Calu3 (cell line): ENCODE data around the gene PRKCA. TPM values are rescaled to one million over a fixed set of nuclear protein-coding genes. Genes with fewer than 3 reads are reported as not detected.
"Not testable (repeated sequence)": the region's sequence is repeated elsewhere in the genome, so short reads cannot be mapped to it uniquely, and the experiment has no call there.

Experiments used
- BruUV-seq: library from RNA; stranded (reverse); fragments of 400-500 nt; replicated peaks from 2 replicates; lab custom pipeline; 2021; lab: Mats Ljungman, UMichigan
- CTCF ChIA-PET: fragments of 300-600 bp; sonication (Branson Sonifier 250); formaldehyde crosslinking; loops from one replicate; lab custom pipeline; 2022; ENCODE audit warnings: antibody characterized with exemption; lab: Charles Lee
- DNase-seq: peaks from one replicate; pipeline ENCODE4 v3.0.0; 2022
- H3K27ac Mint-ChIP-seq: one replicate; pipeline ENCODE4 v1.8.0; 2022; ENCODE audit warnings: mixed read lengths; ENCODE audit not compliant: unreplicated experiment
- H3K27me3 Mint-ChIP-seq: one replicate; pipeline ENCODE4 v1.8.0; 2022; ENCODE audit warnings: mixed read lengths; ENCODE audit not compliant: unreplicated experiment
- H3K36me3 Mint-ChIP-seq: one replicate; pipeline ENCODE4 v1.8.0; 2022; ENCODE audit warnings: mild to moderate bottlenecking, moderate library complexity, mixed read lengths; ENCODE audit not compliant: insufficient read depth, unreplicated experiment
- H3K4me1 Mint-ChIP-seq: one replicate; pipeline ENCODE4 v1.8.0; 2022; ENCODE audit warnings: mild to moderate bottlenecking, low read depth, mixed read lengths; ENCODE audit not compliant: unreplicated experiment
- H3K4me3 Mint-ChIP-seq: one replicate; pipeline ENCODE4 v1.8.0; 2022; ENCODE audit warnings: mild to moderate bottlenecking, low read depth, moderate library complexity, mixed read lengths; ENCODE audit not compliant: unreplicated experiment
- H3K9me3 Mint-ChIP-seq: one replicate; pipeline ENCODE4 v1.8.0; 2022; ENCODE audit warnings: low read depth, mixed read lengths; ENCODE audit not compliant: unreplicated experiment
- intact Hi-C: fragments of 100-400 bp; cut with micrococcal nuclease; formaldehyde crosslinking; loops from one replicate; pipeline ENCODE4 v1.10.0; 2022; ENCODE audit not compliant: unreplicated experiment
- total RNA-seq: library from RNA; stranded (reverse); gene quantifications from 2 replicates; pipeline ENCODE4 v1.2.3, GENCODE V29; 2022
- TF ChIP-seq, protein P1 (sequence below): fragments of 200-600 bp; IDR thresholded peaks from one replicate; pipeline ENCODE4 v1.8.0; 2022; ENCODE audit warnings: antibody characterized with exemption; ENCODE audit not compliant: unreplicated experiment

PRKCA gene
- total RNA-seq, 1 experiment from 2014 or later, result 126 TPM

DNA sequence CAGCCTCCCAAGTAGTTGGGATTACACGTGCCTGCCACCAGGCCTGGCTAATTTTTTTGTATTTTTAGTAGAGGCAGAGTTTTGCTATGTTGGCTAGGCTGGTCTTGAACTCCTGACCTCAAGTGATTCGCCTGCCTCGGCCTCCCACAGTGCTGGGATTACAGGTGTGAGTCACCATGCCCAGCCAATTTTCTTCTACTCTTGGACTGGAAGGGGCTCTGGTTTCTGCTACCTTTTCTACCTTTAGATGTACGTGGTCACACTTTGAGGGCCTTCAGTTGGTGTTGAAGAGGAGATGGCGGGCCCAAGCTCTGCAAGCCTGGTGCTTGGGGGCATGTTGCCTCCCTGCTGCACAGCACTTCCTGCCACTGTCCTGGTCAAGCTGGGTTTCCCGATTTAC lies 173.6 kb downstream of the PRKCA start:
- no peaks in the 10 kb centered on the region for H3K27me3 Mint-ChIP-seq
- H3K36me3 Mint-ChIP-seq, result peaks cover 11% of the 10 kb centered on the region
- intact Hi-C loops, result no loop called here
- CTCF ChIA-PET, result interaction anchor here (1.3 kb wide), 1 partner anchor 20 kb away, joined by 3 read pairs; no protein-coding TSS in a partner anchor
- H3K4me1 Mint-ChIP-seq, result peaks cover 45% of the 10 kb centered on the region
- H3K27ac Mint-ChIP-seq, result no peak overlapping the region
- H3K9me3 Mint-ChIP-seq, result no peaks in the 10 kb centered on the region
- no peak overlapping the region for H3K4me3 Mint-ChIP-seq
- no TSS peak for BruUV-seq
- TF ChIP-seq, protein P1, sequence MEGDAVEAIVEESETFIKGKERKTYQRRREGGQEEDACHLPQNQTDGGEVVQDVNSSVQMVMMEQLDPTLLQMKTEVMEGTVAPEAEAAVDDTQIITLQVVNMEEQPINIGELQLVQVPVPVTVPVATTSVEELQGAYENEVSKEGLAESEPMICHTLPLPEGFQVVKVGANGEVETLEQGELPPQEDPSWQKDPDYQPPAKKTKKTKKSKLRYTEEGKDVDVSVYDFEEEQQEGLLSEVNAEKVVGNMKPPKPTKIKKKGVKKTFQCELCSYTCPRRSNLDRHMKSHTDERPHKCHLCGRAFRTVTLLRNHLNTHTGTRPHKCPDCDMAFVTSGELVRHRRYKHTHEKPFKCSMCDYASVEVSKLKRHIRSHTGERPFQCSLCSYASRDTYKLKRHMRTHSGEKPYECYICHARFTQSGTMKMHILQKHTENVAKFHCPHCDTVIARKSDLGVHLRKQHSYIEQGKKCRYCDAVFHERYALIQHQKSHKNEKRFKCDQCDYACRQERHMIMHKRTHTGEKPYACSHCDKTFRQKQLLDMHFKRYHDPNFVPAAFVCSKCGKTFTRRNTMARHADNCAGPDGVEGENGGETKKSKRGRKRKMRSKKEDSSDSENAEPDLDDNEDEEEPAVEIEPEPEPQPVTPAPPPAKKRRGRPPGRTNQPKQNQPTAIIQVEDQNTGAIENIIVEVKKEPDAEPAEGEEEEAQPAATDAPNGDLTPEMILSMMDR, result no peak
- DNase-seq, result no peak

DNA sequence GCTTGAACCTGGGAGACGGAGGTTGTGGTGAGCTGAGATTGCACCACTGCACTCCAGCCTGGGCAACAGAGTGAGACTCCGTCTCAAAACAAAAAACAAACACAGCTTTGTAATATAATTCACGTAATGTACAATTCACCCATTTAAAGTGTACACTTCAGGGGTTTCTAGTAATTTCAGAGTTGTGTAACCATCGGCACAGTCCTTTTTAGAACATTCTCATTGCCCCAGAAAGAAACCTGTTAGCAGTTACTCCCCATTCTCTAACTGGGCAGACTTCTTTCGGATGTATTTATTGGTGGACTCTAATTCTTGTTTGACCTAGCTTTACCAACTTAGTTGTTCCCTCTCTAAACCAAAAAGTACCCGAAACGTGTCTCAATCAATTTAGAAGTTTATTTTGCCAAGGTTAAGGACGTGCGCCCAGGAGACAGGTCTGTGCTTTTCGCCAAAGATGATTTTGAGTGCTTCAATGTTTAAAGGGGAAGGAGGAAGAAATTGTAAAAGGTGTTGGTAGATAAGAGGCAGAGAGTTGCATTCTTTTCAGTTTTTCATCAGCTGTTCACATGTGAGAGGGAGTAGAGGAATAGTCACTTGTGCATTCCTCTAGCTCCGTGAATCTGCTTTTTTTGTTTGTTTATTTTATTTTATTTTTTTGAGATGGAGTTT lies 175.3 kb downstream of the PRKCA start:
- peaks cover 12% of the 10 kb centered on the region for H3K36me3 Mint-ChIP-seq

DNA sequence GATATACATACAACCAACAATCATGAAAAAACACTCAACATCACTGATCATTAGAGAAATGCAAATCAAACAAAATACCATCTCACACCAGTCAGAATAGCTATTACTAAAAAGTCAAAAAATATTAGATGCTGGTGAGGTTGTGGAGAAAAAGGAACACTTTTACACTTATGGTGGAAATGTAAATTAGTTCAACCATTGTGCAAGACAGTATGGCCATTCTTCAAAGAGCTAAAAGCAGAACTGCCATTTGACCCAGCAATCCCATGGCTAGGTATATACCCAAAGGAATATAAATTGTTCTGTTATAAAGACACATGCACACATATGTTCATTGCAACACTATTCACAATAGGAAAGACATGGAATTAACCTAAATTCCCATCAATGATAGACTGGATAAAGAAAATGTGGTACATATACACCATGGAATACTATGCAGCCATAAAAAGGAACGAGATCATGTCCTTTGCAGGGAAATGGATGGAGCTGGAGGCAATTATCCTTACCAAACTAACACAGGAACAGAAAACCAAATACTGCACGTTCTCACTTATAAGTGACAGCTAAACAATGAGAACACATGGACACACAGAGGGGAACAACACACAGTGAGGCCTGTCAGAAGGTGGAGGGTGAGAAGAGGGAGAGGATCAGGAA lies 176.9 kb downstream of the PRKCA start:
- H3K4me1 Mint-ChIP-seq, result peaks cover 33% of the 10 kb centered on the region

More for the DNA sequence above, 175.3 kb downstream of the PRKCA start:
- H3K9me3 Mint-ChIP-seq, result no peaks in the 10 kb centered on the region
- no TSS peak for BruUV-seq
- CTCF ChIA-PET, result no interaction called here
- H3K4me1 Mint-ChIP-seq, result peaks cover 47% of the 10 kb centered on the region
- no peak overlapping the region for H3K4me3 Mint-ChIP-seq
- no peaks in the 10 kb centered on the region for H3K27me3 Mint-ChIP-seq
- TF ChIP-seq, protein P1, result no peak
- no peak for DNase-seq
- H3K27ac Mint-ChIP-seq, result no peak overlapping the region
- intact Hi-C loops, result no loop called here

DNA sequence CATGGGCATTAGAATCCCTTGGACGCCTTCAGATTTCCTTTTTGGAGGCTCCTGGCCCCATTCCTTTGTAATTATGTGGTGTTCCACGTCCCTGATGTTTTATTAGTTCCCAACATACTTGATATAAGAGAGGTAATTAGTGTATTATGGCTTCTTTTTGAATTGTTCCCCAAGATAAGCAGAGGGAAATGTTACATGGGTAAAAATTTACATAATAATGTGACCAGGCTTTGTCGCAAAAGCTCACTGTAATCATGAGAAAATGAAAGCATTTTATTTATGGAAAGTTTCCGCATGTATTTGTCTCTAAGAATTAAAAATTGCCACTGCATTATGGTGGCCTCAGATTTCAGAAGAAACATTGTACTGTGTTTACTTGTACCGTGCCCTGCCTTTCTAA lies 177.8 kb downstream of the PRKCA start:
- Mint-ChIP-seq H3K27me3 (no peaks in the 10 kb centered on the region), H3K27ac (no peak overlapping the region), H3K36me3 (peaks cover 12% of the 10 kb centered on the region), H3K4me3 (no peak overlapping the region), H3K4me1 (peaks cover 26% of the 10 kb centered on the region), H3K9me3 (no peaks in the 10 kb centered on the region)
- intact Hi-C loops, result no loop called here
- TF ChIP-seq, protein P1, result no peak
- no peak for DNase-seq
- no TSS peak for BruUV-seq
- CTCF ChIA-PET, result interaction anchor here (0.6 kb wide), 1 partner anchor 48 kb away, joined by 5 read pairs; no protein-coding TSS in a partner anchor

More for the DNA sequence above, 176.9 kb downstream of the PRKCA start:
- intact Hi-C loops, H3K27me3 Mint-ChIP-seq, DNase-seq, BruUV-seq, H3K27ac Mint-ChIP-seq, CTCF ChIA-PET, H3K4me3 Mint-ChIP-seq, H3K9me3 Mint-ChIP-seq: not testable (repeated sequence)
- peaks cover 12% of the 10 kb centered on the region for H3K36me3 Mint-ChIP-seq
